Skin epidermis (tissue), 12 donors: ENCODE data around the gene NOL12.
"Not testable (repeated sequence)": the region's sequence is repeated elsewhere in the genome, so short reads cannot be mapped to it uniquely, and the experiment has no call there.

ENCODE experiments used
- H3K27ac ChIP-seq, 21 experiments: fragments of 200-600 bp; sonication (generic) in 11 of 21; one replicate each; pipeline ENCODE4 v1.5.0; 2020; ENCODE audit warnings: mild to moderate bottlenecking in 3 of 21, inconsistent platforms in 2 of 21, moderate library complexity in 2 of 21
- H3K4me3 ChIP-seq, 7 experiments: fragments of 200-600 bp; sonication (generic) in 2 of 7; one replicate each; pipeline ENCODE4 v1.5.0; 2020; ENCODE audit warnings: inconsistent platforms in 2 of 7, mild to moderate bottlenecking in 2 of 7, moderate library complexity in 1 of 7

Gene NOL12

DNA sequence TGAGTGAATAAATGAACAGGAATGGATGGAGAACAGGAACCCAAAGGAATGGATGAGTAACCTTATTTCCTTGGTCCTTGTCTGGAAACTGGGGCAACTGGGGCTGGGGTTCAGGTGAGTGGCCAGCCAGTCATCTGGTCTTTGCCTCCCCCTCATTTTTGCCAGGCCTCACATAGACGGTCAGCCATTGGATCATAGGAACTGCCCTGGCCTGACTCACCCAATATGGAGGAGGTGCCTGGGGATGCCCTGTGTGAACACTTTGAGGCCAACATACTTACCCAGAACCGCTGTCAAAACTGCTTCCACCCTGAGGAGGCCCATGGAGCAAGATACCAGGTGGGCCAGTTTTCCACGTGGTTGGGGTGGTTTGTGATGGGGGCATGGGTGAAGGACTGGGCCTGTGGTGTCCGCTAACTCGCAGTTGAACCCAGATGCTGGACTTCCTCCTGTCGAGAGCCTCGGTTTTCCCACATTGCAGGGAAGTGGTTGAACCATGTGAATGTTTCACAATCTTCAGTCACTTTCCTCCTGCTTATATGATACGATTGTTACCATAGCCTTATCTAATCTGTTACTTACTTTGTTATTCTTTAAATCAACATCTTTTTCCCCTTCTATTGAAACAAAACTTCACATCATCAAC is 15.1 kb downstream of the NOL12 start:
- no peak overlapping the region for H3K27ac ChIP-seq

DNA sequence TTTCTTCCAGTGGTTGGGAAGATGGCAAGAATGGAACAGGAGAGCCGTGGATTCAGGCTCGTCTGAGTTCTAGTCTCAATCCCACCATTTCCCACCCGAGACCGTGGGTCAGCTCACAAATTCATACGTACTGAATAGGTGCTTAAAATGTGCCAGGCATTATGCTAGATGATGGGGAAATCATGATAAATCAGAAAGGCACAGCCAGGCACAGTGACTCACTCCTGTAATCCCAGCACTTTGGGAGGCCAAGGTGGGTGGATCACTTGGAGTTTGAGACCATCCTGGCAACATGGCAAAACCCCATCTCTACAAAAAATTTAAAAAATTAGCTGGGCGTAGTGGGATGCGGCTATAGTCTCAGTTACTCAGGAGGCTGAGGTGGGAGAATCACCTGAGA is 17.8 kb downstream of the NOL12 start:
- H3K27ac ChIP-seq = no peak overlapping the region
- no peak overlapping the region for H3K4me3 ChIP-seq

More for the DNA sequence above, 15.1 kb downstream of the NOL12 start:
- no peak overlapping the region for H3K4me3 ChIP-seq

DNA sequence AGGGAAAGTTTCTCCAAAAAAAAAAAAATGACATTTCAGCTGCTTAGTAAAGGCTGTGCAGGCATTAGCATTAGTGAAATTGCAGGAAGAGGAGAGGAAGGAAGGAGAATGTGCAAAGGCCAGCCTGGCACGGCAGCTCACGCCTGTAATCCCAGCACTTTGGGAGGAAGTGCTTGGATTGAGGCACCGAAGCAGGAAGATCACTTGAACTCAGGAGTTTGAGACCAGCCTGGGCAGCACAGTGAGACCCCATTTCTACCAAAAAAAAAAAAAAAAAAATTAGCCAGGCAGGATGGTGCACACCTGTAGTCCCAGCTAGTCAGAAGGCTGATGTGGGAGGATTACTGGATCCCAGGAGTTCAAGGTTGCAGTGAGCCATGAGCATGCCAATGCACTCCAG is 18.5 kb downstream of the NOL12 start:
- H3K27ac ChIP-seq = no peak overlapping the region
- H3K4me3 ChIP-seq = no peak overlapping the region

DNA sequence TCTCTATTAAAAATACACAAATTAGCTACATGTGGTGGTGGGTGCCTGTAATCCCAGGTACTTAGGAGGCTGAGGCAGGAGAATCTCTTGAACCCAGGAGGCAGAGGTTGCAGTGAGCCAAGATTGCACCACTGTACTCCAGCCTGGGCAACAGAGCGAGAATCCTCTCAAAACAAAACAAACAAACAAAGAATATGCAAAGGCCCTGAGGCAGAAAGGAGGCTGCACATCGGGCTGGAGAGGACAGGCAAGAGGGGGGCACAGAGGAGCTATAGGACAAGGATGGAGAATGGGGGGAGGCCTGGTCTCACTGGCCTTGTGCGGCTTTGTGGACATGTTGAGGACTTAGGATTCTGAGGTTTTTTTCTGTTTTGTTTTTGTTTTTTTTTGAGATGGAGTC is 19.1 kb downstream of the NOL12 start:
- Histone ChIP-seq H3K4me3 (no peak overlapping the region), H3K27ac (no peak overlapping the region)

DNA sequence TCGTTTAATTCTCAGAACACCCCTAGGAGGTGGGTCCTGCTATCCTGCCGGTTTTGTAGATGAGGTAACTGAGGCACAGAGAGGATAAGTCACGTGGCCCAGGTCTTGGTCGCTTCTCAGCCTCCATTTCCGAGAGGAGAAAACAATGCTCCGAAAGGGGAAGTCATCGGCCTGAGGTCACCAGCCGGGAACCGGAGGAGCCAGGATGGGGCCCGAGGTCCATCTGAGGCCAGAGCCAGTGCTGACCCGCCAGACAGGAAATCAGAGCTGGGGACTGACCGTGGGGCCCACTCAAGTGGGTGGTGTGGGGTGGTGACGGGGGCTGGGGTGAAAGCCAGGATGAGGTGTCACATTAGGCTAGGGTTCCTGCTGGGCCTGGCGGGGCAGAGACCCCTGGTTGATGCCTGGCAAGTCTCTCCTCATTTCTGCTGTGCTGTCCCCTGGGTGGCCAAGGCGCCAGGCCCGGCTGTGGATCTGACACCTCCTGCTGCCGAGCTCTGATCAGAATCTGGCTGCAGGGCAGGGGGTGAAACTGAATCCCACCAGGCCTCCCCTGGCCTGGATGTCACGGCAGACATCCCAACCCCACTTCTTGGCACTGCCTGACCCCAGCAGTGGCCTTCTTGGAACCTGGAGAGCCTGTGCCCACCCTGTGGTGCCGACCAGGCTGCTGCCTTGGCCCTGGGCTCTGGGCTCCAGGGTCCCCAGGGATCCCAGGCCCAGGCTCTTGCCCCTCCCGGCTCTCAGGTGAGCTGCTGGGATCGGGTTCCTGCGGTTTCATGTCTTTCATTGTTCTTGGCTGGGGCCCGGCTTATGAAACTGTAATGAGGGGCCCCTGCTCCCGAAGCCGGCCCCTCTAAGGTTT is 22.7 kb downstream of the NOL12 start:
- no peak overlapping the region for H3K4me3 ChIP-seq
- H3K27ac ChIP-seq = no peak overlapping the region

DNA sequence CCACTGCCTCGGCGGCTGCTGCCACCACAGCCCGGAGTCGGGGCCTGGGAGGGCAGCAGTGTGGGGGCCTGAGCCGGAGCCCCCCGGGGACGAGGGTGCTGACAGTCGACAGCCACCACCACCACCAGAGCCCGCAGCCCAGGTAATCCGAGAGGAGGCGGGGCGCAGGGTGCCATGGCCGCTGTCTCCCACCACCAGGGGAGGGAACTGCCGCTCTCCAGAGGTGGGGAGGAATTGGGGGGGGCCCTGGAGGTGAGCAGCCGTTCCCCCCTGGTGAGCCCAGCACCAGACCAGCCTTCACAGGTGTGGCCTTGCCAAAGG is 23.3 kb downstream of the NOL12 start:
- H3K4me3 ChIP-seq = no peak overlapping the region
- no peak overlapping the region for H3K27ac ChIP-seq

DNA sequence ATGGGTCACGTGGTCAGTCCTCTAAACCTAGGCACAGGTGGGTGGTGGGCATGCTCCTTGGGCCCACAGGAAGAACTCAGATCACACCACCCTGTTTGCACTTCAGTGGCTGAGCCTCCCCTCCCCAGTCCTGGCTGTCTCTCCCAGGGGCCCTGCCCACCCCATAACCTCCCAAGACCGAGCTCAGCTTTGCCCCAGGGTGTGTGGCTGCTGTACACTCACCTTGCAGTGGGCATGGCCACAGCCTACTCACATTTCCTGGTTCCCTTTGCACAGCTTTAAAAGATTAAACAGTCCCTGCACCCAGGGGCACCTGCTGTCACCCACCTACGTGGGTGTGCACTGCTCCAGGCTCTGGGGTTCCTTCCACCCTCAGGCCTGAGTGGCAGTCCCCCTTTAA is 24.5 kb downstream of the NOL12 start:
- no peak overlapping the region for H3K27ac ChIP-seq
- H3K4me3 ChIP-seq = no peak overlapping the region

DNA sequence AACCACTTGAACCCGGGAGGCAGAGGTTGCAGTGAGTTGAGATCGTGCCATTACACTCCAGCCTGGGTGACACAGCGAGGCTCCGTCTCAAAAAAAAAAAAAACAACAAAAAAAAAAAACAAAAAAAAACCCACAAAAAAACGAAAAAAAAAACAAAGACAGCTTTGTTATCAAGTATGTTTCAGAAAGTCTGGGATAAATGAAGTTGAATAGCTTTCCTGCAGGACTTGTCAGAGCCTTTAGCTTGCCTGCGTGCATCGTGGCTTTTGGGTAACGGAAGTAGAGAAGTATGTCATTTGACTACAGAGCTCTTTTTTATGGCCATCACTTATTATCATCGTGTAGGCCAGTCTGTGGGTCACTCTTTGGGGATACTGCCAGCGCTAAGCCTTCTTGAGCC is 25.3 kb downstream of the NOL12 start:
- H3K27ac ChIP-seq = no peak overlapping the region
- H3K4me3 ChIP-seq = no peak overlapping the region

DNA sequence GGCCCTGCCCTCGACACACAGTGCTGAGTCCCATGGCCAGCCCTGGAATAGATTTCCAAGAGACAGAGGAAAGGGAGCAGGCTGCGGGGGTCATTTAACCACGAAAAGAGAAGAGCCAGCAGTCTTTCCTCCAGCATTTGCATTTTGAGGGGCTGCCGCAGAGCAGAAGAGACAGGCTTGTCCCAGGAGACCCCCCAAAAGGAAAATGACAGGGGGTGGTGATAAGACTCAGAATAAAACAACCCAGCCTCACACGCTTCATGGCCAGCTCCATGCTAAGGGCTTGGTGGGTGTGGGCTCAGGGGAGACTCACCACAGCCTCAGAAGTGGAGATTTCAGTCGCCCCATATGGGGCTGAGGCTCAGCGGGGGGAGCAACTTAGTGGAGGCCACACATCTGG is 27.6 kb downstream of the NOL12 start:
- Histone ChIP-seq H3K4me3 (no peak overlapping the region), H3K27ac (no peak overlapping the region)

DNA sequence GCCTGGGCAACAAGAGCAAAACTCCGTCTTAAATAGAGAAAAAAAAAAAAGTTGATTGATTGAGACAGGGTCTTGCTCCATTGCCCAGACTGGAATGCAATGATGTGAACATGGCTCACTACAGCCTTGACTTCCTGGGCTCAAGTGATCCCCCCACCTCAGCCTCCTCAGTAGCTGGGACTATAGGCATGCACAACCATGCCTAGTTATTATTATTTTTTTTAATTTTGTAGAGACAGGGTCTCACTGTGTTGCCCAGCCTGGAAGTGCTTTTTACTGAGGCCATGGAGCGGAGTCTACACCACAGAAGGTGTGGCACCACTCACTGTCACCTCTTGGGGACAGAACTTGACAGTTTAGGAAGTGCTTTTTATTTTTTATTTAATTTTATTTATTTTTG is 28.5 kb downstream of the NOL12 start:
- Histone ChIP-seq H3K4me3 (no peak overlapping the region), H3K27ac (no peak overlapping the region)

DNA sequence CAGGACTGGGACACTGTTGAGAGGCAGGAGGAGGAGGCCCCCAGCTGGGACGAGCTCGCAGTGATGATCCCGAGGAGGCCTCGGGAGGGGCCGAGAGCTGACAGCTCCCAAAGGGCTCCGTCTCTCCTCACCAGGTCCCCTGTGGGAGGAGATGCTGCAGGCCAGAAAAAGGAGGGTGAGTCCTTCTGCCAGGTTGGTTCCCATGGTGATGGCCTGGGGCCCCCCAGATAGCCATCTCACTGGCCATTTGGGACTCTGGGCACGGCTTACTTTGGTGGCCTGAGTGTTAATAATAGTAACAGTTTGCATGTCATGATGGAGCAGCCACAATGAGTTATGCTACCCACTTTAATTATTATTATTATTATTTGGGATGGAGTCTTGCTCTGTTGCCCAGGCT is 29.6 kb downstream of the NOL12 start:
- no peak overlapping the region for H3K27ac ChIP-seq
- no peak overlapping the region for H3K4me3 ChIP-seq

DNA sequence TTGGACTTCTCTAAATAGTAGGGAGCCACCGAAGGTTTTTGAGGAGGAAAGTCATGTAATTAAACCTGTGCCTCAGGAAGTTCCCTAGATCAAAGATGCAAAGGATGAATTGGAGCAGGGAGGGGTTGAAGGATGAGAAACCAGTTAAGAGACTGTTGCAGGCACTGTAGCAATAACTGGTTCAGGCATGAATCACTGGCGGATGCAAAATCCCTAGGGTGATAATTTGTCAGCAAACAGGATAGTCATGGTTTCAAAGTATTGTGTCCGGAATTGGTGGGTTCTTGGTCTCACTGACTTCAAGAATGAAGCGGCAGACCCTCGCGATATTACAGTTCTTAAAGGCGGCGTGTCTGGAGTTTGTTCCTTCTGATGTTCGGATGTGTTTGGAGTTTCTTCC is 30.6 kb downstream of the NOL12 start:
- H3K27ac ChIP-seq = peak overlapping the region in 3 of 21 experiments; percentile 11 to 35 (median 35)
- no peak overlapping the region for H3K4me3 ChIP-seq

DNA sequence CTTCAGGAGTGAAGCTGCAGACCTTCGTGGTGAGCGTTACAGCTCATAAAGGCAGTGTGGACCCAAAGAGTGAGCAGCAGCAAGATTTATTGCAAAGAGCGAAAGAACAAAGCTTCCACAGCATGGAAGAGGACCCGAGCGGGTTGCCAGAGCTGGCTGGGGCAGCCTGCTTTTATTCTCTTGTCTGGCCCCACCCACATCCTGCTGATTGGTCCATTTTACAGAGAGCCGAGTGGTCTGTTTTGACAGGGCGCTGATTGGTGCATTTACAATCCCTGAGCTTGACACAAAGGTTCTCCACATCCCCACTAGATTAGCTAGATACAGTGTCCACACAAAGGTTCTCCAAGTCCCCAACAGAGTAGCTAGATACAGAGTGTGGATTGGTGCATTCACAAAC is 31.1 kb downstream of the NOL12 start:
- not testable (repeated sequence) for H3K4me3 ChIP-seq
- peak overlapping the region in 3 of 21 experiments; percentile 11 to 35 (median 35) for H3K27ac ChIP-seq

DNA sequence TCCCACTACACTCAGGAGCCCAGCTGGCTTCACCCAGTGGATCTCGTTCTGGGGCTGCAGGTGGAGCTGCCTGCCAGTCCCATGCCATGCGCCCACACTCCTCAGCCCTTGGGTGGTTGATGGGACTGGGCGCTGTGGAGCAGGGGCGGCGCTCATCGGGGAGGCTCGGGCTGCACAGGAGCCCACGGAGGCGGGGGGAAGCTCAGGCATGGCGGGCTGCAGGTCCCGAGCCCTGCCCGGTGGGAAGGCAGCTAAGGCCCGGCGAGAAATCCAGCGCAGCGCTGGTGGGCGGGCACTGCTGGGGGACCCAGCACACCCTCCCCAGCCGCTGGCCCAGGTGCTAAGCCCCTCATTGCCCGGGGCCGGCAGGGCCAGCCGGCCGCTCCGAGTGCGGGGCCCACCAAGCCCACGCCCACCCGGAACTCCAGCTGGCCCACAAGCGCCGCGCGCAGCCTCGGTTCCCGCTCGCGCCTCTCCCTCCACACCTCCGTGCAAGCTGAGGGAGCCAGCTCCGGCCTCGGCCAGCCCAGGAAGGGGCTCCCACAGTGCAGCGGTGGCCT is 31.7 kb downstream of the NOL12 start:
- not testable (repeated sequence) for H3K27ac ChIP-seq, H3K4me3 ChIP-seq

DNA sequence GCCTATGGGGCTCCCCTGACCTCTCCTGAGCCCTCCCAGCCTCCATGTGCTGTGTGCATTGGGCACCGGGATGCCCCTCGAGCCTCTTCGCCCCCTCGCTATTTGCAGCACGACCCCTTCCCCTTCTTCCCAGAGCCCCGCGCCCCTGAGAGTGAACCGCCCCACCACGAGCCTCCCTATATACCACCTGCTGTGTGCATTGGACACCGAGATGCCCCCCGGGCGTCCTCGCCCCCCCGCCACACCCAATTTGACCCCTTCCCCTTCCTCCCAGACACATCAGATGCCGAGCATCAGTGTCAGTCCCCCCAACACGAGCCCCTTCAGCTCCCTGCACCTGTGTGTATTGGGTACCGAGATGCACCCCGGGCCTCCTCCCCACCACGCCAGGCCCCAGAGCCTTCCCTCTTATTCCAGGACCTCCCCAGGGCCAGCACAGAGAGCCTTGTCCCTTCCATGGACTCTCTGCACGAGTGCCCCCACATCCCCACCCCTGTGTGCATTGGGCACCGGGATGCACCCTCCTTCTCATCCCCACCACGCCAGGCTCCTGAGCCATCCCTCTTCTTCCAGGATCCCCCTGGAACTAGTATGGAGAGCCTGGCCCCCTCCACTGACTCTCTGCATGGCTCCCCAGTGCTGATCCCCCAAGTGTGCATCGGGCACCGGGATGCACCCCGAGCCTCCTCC is 39.6 kb downstream of the NOL12 start:
- H3K27ac ChIP-seq = no peak overlapping the region
- H3K4me3 ChIP-seq = no peak overlapping the region

DNA sequence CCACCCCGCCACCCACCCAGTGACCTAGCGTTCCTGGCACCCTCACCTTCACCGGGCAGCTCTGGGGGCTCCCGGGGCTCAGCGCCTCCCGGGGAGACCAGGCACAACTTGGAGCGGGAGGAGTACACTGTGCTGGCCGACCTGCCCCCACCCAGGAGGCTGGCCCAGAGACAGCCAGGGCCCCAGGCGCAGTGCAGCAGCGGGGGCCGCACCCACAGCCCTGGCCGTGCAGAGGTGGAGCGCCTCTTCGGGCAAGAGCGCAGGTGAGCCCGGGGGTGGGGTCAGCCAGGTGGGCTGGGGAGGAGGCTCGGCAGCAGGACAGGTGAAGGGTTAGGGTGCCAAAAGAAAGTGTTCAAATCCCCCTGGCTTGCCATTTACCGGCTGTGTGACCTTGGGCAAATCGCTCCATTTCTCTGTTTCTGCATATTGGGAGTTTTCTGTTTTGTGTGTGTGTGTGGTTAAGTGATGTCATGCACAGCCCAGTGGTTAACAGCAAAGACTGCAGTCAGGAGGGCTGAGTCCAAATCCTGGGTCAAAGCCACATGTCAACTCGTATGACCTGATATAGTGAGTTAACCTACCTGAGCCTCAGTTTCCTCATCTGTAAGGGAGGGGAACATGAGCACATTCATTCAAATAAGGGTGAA is 40.2 kb downstream of the NOL12 start:
- H3K4me3 ChIP-seq = no peak overlapping the region
- no peak overlapping the region for H3K27ac ChIP-seq

DNA sequence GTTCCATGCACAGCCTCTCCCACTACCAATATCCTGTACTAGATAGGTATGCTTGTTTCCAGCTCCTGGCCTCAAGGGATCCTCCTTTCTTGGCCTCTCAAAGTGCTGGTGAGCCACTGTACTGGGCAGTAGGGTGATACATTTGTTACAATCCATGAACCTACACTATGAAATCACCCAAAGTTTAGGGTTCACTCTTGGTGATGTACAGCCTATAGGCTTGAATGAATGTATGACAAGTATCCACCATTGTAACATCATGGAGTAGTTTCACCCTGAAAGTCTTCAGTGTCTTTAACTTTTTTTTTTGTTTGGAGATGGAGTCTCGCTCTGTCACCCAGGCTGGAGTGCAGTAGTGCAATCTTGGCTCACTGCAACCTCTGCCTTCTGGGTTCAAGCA is 42.5 kb downstream of the NOL12 start:
- peak overlapping the region in 1 of 21 experiments; percentile 42 for H3K27ac ChIP-seq

DNA sequence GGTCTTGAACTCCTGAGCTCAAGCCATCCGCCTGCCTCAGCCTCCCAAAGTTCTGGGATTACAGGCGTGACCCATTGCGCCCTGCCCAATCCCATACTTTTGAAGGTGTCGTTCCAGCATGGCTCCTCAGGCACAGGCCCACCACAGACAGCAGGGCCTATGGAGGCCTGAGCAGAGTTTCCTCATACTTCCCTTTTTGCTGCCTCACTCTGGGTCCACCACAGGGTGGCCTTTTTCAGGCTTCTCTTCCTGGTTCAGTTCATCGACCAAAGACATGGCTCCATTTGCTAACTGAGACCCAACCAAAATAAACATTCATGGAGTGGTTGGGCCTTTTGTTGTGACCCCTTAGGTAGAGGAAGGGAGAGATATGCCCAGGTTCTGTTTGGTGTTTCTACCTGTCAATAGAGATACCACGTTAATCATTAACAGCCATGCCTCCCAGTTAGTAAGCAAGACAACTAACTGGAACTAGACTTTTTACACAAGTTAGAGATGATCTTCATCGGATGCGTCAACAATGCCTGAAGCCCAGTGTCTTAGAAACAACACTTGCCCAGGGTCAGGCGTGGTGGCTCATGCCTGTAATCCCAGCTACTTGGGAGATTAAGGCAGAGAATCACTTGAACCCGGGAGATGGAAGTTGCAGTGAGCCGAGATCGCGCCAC is 45.8 kb downstream of the NOL12 start:
- peak overlapping the region in 1 of 21 experiments; percentile 10 for H3K27ac ChIP-seq

More for the DNA sequence above, 42.5 kb downstream of the NOL12 start:
- H3K4me3 ChIP-seq = no peak overlapping the region

DNA sequence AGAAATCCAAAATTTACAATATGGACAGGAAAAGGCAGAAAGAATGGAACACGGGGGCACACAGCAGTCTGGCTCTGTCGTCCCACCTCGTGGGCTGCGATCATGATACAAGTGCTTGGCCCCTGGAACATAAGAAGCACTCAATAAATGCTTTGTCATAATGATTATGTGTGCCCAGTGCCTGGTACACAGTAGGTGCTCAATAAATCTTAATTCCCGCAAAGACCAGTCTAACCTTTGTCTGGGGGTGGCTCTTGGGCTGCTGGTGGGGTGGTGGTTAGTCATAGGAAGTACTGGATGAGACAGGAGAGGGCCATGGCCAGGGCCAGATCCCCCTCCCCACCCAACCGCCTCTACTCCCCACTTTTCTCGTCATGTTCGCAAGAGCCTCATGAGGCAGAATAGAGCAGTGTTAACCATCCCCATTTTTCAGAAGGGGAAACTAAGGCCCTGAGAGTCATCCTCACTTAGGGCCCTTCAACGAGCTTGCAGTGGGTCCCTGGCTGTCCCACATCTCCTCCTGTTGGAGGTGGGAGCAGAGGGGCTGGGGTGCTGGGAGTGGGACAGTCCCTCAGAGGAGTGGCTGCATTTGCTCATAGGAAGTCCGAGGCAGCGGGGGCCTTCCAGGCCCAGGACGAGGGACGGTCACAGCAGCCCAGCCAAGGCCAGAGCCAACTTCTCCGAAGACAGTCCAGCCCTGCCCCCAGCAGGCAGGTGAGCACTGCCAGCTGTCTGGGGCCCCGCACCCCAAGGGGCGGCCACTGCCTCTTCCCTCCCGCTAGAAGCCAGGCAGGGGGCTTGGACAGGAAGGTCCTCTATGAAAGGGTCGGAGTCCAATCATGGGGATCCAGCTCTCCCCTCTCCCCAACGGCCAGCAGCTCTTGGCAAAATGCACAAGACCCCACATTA is 46.8 kb downstream of the NOL12 start:
- H3K27ac ChIP-seq = no peak overlapping the region
- H3K4me3 ChIP-seq = no peak overlapping the region

More for the DNA sequence above, 45.8 kb downstream of the NOL12 start:
- H3K4me3 ChIP-seq = no peak overlapping the region
